NCI-H345 treated with DMSO at 0.1 percent for 48 hours (cell line): ENCODE results near the gene ANKRD6.
"Not testable (repeated sequence)": the region's sequence is repeated elsewhere in the genome, so short reads cannot be mapped to it uniquely, and the experiment has no call there.

Experiments
- DNase-seq: peaks from one replicate; lab custom pipeline; 2025; ENCODE audit not compliant: unreplicated experiment; lab: John Stamatoyannopoulos, UW

The ANKRD6 gene

DNA sequence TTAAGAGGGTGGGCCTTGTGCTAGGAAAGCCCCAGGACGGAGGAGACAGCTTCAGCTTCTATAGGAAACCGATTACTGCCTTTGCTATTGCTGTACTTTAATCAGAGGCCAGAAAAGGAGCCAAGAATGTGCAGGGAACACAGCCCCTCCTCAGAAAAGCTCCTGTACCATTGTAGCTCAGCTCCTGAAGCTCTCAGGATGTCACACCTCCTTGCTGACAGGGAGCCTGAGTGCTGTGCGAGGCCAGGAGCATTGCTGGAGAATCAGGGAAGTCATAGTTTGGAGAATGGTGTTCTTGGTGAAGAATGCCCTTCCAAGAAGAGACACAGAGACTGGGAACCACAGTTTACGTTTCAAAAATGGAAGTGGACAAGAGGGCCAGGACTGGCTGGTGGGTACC lies 158.8 kb downstream of the ANKRD6 start:
- DNase-seq = no peak

DNA sequence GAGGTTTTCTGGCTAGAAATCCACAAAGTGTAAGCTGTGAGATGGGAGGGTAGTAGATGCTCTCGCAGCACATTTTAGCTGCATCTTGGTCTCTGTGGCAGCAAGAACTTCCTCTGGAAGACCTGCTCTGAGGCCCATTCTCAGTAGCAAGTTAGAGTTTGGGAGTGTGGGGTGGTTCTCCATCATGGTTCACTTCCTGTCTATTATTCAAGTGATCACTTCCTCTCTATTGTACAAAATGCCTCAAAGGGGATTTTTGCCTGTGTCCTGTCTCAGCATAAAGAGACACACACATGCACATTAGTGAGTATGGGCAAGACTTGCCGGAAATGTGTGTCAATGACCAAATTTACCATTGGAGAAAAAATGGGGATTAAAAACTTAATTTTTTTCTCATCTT lies 163.1 kb downstream of the ANKRD6 start:
- no peak for DNase-seq

DNA sequence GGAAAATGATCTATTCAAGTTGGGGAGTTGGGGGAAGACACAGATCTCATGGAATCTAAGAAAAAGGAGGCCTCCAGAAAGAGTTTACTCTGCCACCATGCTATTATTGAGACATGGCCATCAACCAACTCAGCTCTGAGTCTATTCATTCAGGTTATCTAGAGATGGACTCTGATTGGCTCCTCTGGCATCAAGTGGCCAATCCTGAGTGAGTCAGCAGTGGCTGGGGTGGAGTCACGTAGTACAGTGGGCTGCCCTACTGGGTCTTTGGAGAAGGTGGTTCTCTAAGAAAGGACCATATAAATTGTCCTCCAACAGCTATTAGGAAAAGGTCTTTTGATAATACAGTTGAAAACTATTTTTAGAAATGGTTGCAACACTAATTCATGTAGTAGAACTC lies 163.5 kb downstream of the ANKRD6 start:
- DNase-seq = no peak

GRCh38 chr6:89597372-89597771 lies 164.4 kb downstream of the ANKRD6 start:
- no peak for DNase-seq

- no peak for DNase-seq
Observed at GRCh38 chr6:89597988-89598387, 165.0 kb downstream of the ANKRD6 start.

- no peak for DNase-seq
Observed at GRCh38 chr6:89599727-89600126, 166.8 kb downstream of the ANKRD6 start.

DNA sequence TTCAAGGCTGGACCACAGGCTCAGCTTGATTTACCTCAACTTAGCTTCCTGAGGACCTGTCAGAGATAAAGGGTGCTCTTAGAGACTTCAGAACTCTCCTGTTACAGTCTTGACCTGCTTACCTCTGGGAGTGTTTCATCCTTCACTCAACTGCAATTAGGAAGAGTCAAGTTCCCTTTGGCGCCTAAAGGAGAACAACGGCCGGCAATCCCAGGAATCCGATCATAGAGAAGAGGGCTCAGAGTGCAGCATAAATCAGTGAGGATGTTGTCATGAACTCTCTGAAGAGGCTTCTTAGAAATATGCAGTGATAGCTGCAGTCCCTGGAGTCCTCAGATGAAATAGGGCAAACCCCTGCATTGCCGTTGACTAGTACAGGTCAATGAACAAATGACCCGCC lies 169.2 kb downstream of the ANKRD6 start:
- no peak for DNase-seq

DNA sequence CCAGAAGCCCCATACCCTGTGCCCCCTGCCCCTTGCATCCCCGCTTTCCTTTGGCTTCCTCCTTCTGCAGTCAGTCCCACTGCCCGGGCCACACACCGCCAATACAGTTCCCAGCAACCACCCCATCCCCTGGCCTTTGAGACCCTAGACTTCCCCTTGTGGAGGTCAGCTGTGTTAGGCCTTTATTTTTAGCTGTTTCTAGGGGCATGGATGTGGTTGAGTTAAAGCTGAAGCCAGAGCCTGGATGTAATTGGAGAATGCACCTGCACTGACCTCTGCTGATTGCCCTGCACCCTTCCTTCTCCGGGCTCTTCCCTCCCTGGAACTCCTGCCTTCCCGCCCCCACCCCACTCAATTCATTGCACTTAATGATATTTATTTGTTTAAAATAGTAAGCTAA lies 171.7 kb downstream of the ANKRD6 start:
- no peak for DNase-seq

- no peak for DNase-seq
Observed at GRCh38 chr6:89605861-89606260, 172.9 kb downstream of the ANKRD6 start.

GRCh38 chr6:89610149-89610642 lies 177.2 kb downstream of the ANKRD6 start:
- DNase-seq = no peak

DNA sequence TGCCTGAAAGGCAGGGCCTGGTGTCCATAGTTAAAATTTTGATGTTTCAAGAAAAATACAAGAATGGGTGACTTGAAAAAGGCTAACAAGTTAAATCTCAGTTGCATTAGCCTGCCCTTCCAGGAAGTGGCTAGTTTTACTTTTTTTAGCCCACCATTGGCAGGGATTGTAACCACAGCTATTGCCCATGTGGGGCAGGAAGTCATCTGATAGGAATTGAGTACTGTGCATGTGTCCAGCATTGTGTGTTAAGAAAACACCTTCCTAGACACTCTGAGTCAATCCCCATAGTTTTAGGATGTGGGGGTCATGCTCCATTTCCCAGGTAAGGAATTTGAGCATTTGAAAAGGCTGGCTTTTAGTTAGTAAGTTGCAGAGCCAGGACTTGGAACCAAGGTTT lies 178.7 kb downstream of the ANKRD6 start:
- no peak for DNase-seq

DNA sequence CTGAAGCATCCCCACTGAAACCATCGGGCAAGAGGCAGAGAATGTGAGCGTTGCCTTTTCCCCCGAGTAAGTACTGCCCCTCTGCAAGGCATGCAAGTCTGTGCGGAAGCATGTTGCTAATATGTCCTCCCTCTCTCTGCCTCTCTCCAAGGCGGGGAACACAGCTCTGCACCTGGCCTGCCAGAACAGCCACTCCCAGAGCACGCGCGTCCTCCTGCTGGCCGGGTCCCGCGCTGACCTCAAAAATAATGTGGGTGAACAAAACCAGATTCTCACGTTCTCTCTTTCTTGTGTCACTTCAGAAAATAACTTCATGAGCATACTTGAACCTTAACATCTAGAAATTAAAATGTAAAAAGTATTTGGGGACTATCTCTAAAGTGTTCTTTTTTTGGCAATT lies 179.2 kb downstream of the ANKRD6 start:
- no peak for DNase-seq

GRCh38 chr6:89613790-89614189 lies 180.8 kb downstream of the ANKRD6 start:
- DNase-seq = no peak

DNA sequence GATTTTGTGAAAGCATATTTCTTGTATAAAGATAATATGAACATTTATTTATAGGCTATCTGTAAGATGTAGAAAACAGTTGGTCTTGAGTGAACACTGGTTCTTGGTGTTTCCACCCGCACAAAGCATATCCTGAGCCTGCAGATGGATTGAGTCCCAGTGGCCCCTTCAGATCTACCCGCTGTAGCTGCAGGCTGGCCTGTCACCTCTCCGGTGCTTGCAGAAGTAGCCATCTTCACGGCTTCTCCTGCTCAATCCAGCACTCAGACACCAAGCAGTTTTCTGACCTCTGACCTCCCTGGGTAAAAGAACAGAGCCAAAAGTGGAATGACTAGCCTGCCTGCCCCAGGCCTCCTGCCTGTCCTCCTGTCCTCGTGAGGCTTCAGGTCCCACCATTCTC lies 182.9 kb downstream of the ANKRD6 start:
- no peak for DNase-seq

- no peak for DNase-seq
Observed at GRCh38 chr6:89616531-89616930, 183.6 kb downstream of the ANKRD6 start.

- no peak for DNase-seq
Observed at GRCh38 chr6:89618026-89618425, 185.1 kb downstream of the ANKRD6 start.

DNA sequence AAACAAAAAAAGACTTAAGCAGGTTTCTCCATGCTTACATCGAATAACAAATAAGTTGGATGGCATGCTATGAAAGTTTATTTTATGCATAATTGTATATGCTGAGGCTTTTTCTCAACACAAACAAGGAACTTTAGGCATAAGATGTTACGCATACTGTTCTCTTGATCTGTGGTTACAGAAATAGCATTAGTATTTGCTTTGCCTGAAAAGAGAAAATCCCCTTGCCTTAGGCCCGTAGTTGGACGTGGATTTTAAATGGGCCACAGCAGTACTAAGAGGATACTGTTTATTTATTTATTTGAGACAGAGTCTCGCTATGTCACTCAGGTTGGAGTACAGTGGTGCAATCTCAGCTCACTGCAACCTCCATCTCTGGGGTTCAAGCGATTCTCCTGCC lies 186.6 kb downstream of the ANKRD6 start:
- DNase-seq = no peak

- no peak for DNase-seq
Observed at GRCh38 chr6:89623749-89624148, 190.8 kb downstream of the ANKRD6 start.

DNA sequence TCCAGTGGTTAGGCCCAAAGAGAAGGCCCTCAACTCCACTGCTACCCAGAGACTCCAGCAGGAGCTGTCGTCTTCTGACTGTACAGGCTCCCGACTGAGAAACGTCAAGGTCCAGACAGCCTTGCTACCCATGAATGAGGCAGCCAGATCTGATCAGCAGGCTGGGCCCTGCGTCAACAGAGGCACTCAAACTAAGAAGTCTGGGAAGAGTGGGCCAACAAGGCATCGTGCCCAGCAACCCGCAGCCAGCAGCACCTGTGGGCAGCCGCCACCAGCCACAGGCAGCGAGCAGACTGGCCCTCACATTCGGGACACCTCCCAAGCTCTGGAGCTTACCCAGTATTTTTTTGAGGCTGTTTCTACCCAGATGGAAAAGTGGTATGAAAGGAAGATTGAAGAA lies 197.5 kb downstream of the ANKRD6 start:
- no peak for DNase-seq

DNA sequence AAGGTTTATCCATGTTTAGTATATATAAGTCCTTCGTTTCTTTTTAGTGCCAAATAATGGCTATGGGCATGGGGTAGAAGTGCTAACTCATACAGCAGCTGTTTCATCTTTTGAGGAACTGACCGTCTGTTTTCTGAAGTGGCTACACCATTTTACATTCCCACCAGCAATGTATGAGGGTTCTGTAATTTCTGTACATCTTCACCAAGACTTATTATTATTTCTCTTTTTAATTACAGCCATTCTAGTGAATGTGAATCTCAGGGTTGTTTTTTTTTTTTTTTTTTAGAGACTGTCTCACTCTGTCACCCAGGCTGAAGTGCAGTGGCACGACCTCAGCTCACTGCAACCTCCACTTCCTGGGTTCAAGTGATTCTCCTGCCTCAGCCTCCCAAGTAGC lies 203.5 kb downstream of the ANKRD6 start:
- not testable (repeated sequence) for DNase-seq

DNA sequence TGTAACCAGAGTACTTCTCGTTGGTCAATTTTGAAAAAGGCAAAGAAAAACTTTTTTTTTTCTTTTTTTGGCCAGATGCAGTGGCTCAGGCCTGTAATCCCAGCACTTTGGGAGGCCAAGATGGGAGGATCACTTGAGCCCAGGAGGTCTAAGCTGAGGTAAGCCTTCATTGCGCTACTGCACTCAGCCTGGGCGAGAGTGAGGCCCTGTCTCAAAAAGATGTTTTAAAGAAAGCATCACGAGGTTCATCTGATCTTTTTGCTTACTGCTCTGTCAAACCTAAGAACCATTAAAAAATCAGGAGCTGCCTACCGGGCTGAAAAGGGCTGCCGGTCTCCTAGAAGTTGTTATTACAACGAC lies 205.0 kb downstream of the ANKRD6 start:
- DNase-seq = no peak

- peak; percentile 90 for DNase-seq
Observed at GRCh38 chr6:89638320-89639195, 205.6 kb downstream of the ANKRD6 start, which contains the start of gene LYRM2. LYRM2 (minus strand) TSS chr6:89638747; CDS start chr6:89638716, 31 bp downstream.

GRCh38 chr6:89640804-89641203 lies 207.9 kb downstream of the ANKRD6 start:
- no peak for DNase-seq
